ENCODE measurements around the gene TGFBRAP1.

The TGFBRAP1 gene

DNA sequence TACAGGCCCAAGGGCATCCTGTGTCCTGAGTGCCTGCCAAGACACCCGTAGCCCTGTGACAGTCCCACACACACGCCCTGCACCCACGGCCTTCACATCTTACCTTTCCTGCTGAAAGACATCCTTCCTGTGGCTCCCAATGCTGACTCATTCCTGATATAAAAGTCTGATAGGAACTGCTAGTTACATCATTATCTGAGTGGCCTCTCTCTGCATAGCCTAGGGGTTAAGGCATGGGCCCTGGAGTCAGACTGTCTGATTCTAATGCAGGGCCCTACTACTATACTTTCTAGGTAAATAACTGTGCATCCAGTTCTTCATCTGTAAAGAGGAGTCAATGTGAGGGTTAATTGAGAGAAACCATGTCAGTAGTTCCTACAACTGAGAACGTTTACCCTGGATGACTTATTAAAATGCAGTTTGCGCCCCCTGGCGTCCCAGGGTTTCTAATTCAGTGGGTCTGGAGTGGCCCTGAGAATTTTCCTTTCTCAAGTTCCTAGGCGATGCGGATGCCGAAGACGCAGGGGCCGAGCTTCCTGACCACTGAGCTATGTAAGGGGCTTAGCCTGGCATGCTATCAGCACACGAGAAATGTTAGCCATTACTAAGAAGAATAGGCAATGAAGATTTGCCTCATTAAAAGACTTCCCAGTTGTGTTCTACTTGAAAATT, 94.0 kb downstream of the TGFBRAP1 start:
- TF ChIP-seq GATA3 (IDR thresholded peaks at IDR 0.05; ENCODE audit: low read depth, low read length): no peak
- TF ChIP-seq GATA2 (IDR thresholded peaks at IDR 0.05; ENCODE audit: low read depth, low read length): peak; percentile 65

GRCh38 chr2:105231232-105231619, 98.3 kb downstream of the TGFBRAP1 start:
- no peak; the same call in 1 of the 2 replicates for TF ChIP-seq GATA3 (IDR thresholded peaks at IDR 0.05; ENCODE audit: low read depth, low read length)
- no peak for TF ChIP-seq GATA2 (IDR thresholded peaks at IDR 0.05; ENCODE audit: low read depth, low read length)

- no peak for TF ChIP-seq GATA3 (IDR thresholded peaks at IDR 0.05; ENCODE audit: low read depth, low read length)
- no peak for TF ChIP-seq GATA2 (IDR thresholded peaks at IDR 0.05; ENCODE audit: low read depth, low read length)
Measured at GRCh38 chr2:105224444-105224843, 105.1 kb downstream of the TGFBRAP1 start.

GRCh38 chr2:105220604-105221003, 108.9 kb downstream of the TGFBRAP1 start:
- peak; percentile 68 for TF ChIP-seq GATA3 (IDR thresholded peaks at IDR 0.05; ENCODE audit: low read depth, low read length)
- TF ChIP-seq GATA2 (IDR thresholded peaks at IDR 0.05; ENCODE audit: low read depth, low read length): peak; percentile 83

GRCh38 chr2:105215586-105216192, 113.8 kb downstream of the TGFBRAP1 start:
- TF ChIP-seq GATA3 (IDR thresholded peaks at IDR 0.05; ENCODE audit: low read depth, low read length) (no peak), GATA2 (IDR thresholded peaks at IDR 0.05; ENCODE audit: low read depth, low read length) (no peak)
